ENCODE data around the gene KANK3.

Gene KANK3

DNA sequence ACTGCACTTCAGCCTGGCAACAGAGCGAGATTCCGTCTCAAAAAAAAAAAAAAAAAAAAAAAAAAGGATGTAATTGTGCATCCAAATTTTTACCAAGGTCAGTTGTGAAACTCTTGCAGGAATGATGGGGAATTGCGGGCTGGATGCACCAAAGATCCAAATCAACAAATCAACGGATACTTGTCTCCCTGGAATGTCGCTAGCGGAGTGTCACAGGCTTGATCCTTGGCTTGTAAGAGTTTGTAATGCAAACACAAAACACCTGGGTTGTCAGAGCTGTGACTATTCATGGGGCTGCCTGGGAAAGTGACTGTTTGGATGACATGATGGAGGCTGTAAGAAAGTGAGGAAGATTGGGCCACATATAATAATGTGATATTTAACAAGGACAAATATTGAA, 4.2 kb downstream of the KANK3 start:
- H3K79me1 ChIP-seq (replicated peaks; ENCODE audit: low read length, poor library complexity, severe bottlenecking) = no peaks in the 10 kb centered on the region
- H3K4ac ChIP-seq (ENCODE audit: low read depth in 1 of 2, low read length in 2 of 2) = no peak overlapping the region
- no peak overlapping the region for H2BK5ac ChIP-seq (ENCODE audit: low read depth, low read length, poor library complexity, severe bottlenecking)
- H2AFZ ChIP-seq (ENCODE audit: low read depth, low read length) = no peak overlapping the region
- H3K4me3 ChIP-seq (ENCODE audit: insufficient read depth in 1 of 2, low read depth in 1 of 2, low read length in 2 of 2) = no peak overlapping the region
- no peak overlapping the region for H3K23ac ChIP-seq (ENCODE audit: low read length in 2 of 2)
- no peak overlapping the region for H4K8ac ChIP-seq (ENCODE audit: low read length)
- H3K36me3 ChIP-seq (ENCODE audit: control insufficient read depth in 1 of 2, insufficient read depth in 2 of 2, low read depth in 1 of 2, low read length in 2 of 2) = no peaks in the 10 kb centered on the region
- no peak overlapping the region for H3K14ac ChIP-seq (ENCODE audit: low read length in 2 of 2)
- H3K9me3 ChIP-seq (ENCODE audit: control insufficient read depth, low read length) = no peaks in the 10 kb centered on the region
- H2BK120ac ChIP-seq (ENCODE audit: low read depth, low read length) = no peak overlapping the region
- H2BK15ac ChIP-seq (ENCODE audit: low read depth, poor library complexity, severe bottlenecking) = no peak overlapping the region
- DNase-seq = no peak
- H4K91ac ChIP-seq (ENCODE audit: low read length) = no peak overlapping the region
- H3K4me1 ChIP-seq (ENCODE audit: control insufficient read depth, insufficient read depth, low read depth, low read length) = peaks cover 33% of the 10 kb centered on the region
- H2BK12ac ChIP-seq (ENCODE audit: low read length in 2 of 2) = no peak overlapping the region
- H2AK5ac ChIP-seq (ENCODE audit: low read length, severe bottlenecking) = no peak overlapping the region
- H3K4me2 ChIP-seq (ENCODE audit: low read length, poor library complexity, severe bottlenecking) = no peak overlapping the region
- 84% methylated on average over 4 of the region's 6 CpGs for WGBS
- H3K18ac ChIP-seq (ENCODE audit: low read depth in 1 of 2, low read length in 2 of 2) = no peak overlapping the region
- H3K27ac ChIP-seq (ENCODE audit: low read length, poor library complexity, severe bottlenecking) = no peak overlapping the region
- H3K9ac ChIP-seq (ENCODE audit: low read length) = no peak overlapping the region
- peaks cover 33 to 68% of the 10 kb centered on the region in 2 experiments for H3K27me3 ChIP-seq (ENCODE audit: control insufficient read depth in 1 of 2, insufficient read depth in 1 of 2, low read length in 2 of 2)

- Histone ChIP-seq H4K8ac (ENCODE audit: low read length) (no peak overlapping the region), H3K9ac (ENCODE audit: low read length) (no peak overlapping the region), H2BK120ac (ENCODE audit: low read depth, low read length) (no peak overlapping the region), H2BK5ac (ENCODE audit: low read depth, low read length, poor library complexity, severe bottlenecking) (no peak overlapping the region), H3K9me3 (ENCODE audit: control insufficient read depth, low read length) (no peaks in the 10 kb centered on the region), H3K27me3 (ENCODE audit: control insufficient read depth in 1 of 2, insufficient read depth in 1 of 2, low read length in 2 of 2) (peaks cover 36 to 67% of the 10 kb centered on the region in 2 experiments), H4K91ac (ENCODE audit: low read length) (no peak overlapping the region), H3K4me2 (ENCODE audit: low read length, poor library complexity, severe bottlenecking) (no peak overlapping the region), H2BK15ac (ENCODE audit: low read depth, poor library complexity, severe bottlenecking) (no peak overlapping the region), H2BK12ac (ENCODE audit: low read length in 2 of 2) (no peak overlapping the region), H3K4ac (ENCODE audit: low read depth in 1 of 2, low read length in 2 of 2) (no peak overlapping the region), H3K23ac (ENCODE audit: low read length in 2 of 2) (no peak overlapping the region), H2AFZ (ENCODE audit: low read depth, low read length) (no peak overlapping the region), H3K36me3 (ENCODE audit: control insufficient read depth in 1 of 2, insufficient read depth in 2 of 2, low read depth in 1 of 2, low read length in 2 of 2) (no peaks in the 10 kb centered on the region), H3K14ac (ENCODE audit: low read length in 2 of 2) (no peak overlapping the region), H2AK5ac (ENCODE audit: low read length, severe bottlenecking) (no peak overlapping the region), H3K79me1 (replicated peaks; ENCODE audit: low read length, poor library complexity, severe bottlenecking) (no peaks in the 10 kb centered on the region), H3K4me1 (ENCODE audit: control insufficient read depth, insufficient read depth, low read depth, low read length) (peaks cover 33% of the 10 kb centered on the region), H3K4me3 (ENCODE audit: insufficient read depth in 1 of 2, low read depth in 1 of 2, low read length in 2 of 2) (no peak overlapping the region), H3K27ac (ENCODE audit: low read length, poor library complexity, severe bottlenecking) (no peak overlapping the region), H3K18ac (ENCODE audit: low read depth in 1 of 2, low read length in 2 of 2) (no peak overlapping the region)
- 91% methylated on average over 6 of the region's 7 CpGs for WGBS
- no peak for DNase-seq
Measured at GRCh38 chr19:8337728-8338127, 5.3 kb downstream of the KANK3 start.

GRCh38 chr19:8336660-8337059, 6.4 kb downstream of the KANK3 start:
- no peak overlapping the region for H3K4ac ChIP-seq (ENCODE audit: low read depth in 1 of 2, low read length in 2 of 2)
- no peak overlapping the region for H4K91ac ChIP-seq (ENCODE audit: low read length)
- no peak for DNase-seq
- H3K4me2 ChIP-seq (ENCODE audit: low read length, poor library complexity, severe bottlenecking) = no peak overlapping the region
- no peaks in the 10 kb centered on the region for H3K79me1 ChIP-seq (replicated peaks; ENCODE audit: low read length, poor library complexity, severe bottlenecking)
- H4K8ac ChIP-seq (ENCODE audit: low read length) = no peak overlapping the region
- no peak overlapping the region for H2BK120ac ChIP-seq (ENCODE audit: low read depth, low read length)
- H3K36me3 ChIP-seq (ENCODE audit: control insufficient read depth in 1 of 2, insufficient read depth in 2 of 2, low read depth in 1 of 2, low read length in 2 of 2) = no peaks in the 10 kb centered on the region
- H2BK5ac ChIP-seq (ENCODE audit: low read depth, low read length, poor library complexity, severe bottlenecking) = no peak overlapping the region
- no peak overlapping the region for H2AFZ ChIP-seq (ENCODE audit: low read depth, low read length)
- no peak overlapping the region for H2AK5ac ChIP-seq (ENCODE audit: low read length, severe bottlenecking)
- no peak overlapping the region for H3K23ac ChIP-seq (ENCODE audit: low read length in 2 of 2)
- no peaks in the 10 kb centered on the region for H3K9me3 ChIP-seq (ENCODE audit: control insufficient read depth, low read length)
- H3K4me3 ChIP-seq (ENCODE audit: insufficient read depth in 1 of 2, low read depth in 1 of 2, low read length in 2 of 2) = no peak overlapping the region
- no peak overlapping the region for H3K14ac ChIP-seq (ENCODE audit: low read length in 2 of 2)
- H2BK12ac ChIP-seq (ENCODE audit: low read length in 2 of 2) = no peak overlapping the region
- peaks cover 30 to 59% of the 10 kb centered on the region in 2 experiments for H3K27me3 ChIP-seq (ENCODE audit: control insufficient read depth in 1 of 2, insufficient read depth in 1 of 2, low read length in 2 of 2)
- peaks cover 31% of the 10 kb centered on the region for H3K4me1 ChIP-seq (ENCODE audit: control insufficient read depth, insufficient read depth, low read depth, low read length)
- no peak overlapping the region for H3K27ac ChIP-seq (ENCODE audit: low read length, poor library complexity, severe bottlenecking)
- WGBS = 90% methylated on average over 8 of the region's 8 CpGs
- H2BK15ac ChIP-seq (ENCODE audit: low read depth, poor library complexity, severe bottlenecking) = no peak overlapping the region
- no peak overlapping the region for H3K9ac ChIP-seq (ENCODE audit: low read length)
- no peak overlapping the region for H3K18ac ChIP-seq (ENCODE audit: low read depth in 1 of 2, low read length in 2 of 2)

DNA sequence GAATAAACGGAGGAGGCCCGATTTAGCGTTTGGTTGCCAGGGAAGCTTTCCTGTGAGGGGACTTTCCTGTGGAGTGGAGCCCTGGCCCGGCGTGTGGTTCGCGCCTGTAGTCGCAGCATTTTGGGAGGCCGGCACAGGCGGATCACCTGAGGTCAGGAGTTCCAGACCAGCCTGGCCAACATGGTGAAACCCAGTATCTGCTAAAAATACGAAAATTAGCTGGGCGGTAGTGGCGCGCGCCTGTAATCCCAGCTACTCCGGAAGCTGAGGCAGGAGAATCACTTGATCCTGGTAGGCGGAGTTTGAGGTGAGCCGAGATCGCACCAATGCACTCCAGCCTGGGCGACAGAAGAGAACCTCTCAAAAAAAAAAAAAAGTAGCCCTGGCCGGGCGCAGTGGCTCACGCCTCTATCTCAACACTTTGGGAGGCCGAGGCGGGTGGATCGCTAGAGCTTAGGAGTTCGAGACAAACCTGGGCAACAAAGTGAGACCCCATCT, 6.9 kb downstream of the KANK3 start:
- Histone ChIP-seq H3K4ac (ENCODE audit: low read depth in 1 of 2, low read length in 2 of 2) (no peak overlapping the region), H2AFZ (ENCODE audit: low read depth, low read length) (no peak overlapping the region), H4K91ac (ENCODE audit: low read length) (no peak overlapping the region), H2BK12ac (ENCODE audit: low read length in 2 of 2) (no peak overlapping the region), H3K36me3 (ENCODE audit: control insufficient read depth in 1 of 2, insufficient read depth in 2 of 2, low read depth in 1 of 2, low read length in 2 of 2) (no peaks in the 10 kb centered on the region), H3K18ac (ENCODE audit: low read depth in 1 of 2, low read length in 2 of 2) (no peak overlapping the region), H3K9ac (ENCODE audit: low read length) (no peak overlapping the region), H3K4me1 (ENCODE audit: control insufficient read depth, insufficient read depth, low read depth, low read length) (peaks cover 31% of the 10 kb centered on the region), H2BK5ac (ENCODE audit: low read depth, low read length, poor library complexity, severe bottlenecking) (no peak overlapping the region), H3K4me2 (ENCODE audit: low read length, poor library complexity, severe bottlenecking) (no peak overlapping the region), H3K79me1 (replicated peaks; ENCODE audit: low read length, poor library complexity, severe bottlenecking) (no peaks in the 10 kb centered on the region), H3K27me3 (ENCODE audit: control insufficient read depth in 1 of 2, insufficient read depth in 1 of 2, low read length in 2 of 2) (peaks cover 35 to 58% of the 10 kb centered on the region in 2 experiments), H3K4me3 (ENCODE audit: insufficient read depth in 1 of 2, low read depth in 1 of 2, low read length in 2 of 2) (no peak overlapping the region), H2BK120ac (ENCODE audit: low read depth, low read length) (no peak overlapping the region), H2AK5ac (ENCODE audit: low read length, severe bottlenecking) (no peak overlapping the region), H3K27ac (ENCODE audit: low read length, poor library complexity, severe bottlenecking) (no peak overlapping the region), H3K14ac (ENCODE audit: low read length in 2 of 2) (no peak overlapping the region), H3K23ac (ENCODE audit: low read length in 2 of 2) (no peak overlapping the region), H4K8ac (ENCODE audit: low read length) (no peak overlapping the region), H3K9me3 (ENCODE audit: control insufficient read depth, low read length) (no peaks in the 10 kb centered on the region), H2BK15ac (ENCODE audit: low read depth, poor library complexity, severe bottlenecking) (no peak overlapping the region)
- no peak for DNase-seq
- WGBS = 87% methylated on average over 23 of the region's 27 CpGs

Measured in mesenchymal stem cell (in vitro differentiated cells and primary cell).